Right hindlimb (tissue), 1 donor: Measurements from ENCODE around the gene NCAM1.

Source experiments
- DNase-seq: peaks from one replicate; pipeline ENCODE4 v3.0.0-alpha.2; 2018

The NCAM1 gene

GRCh38 chr11:113090716-113091480 is 129.7 kb downstream of the NCAM1 start:
- DNase-seq: no peak

GRCh38 chr11:113091481-113091780 is 130.2 kb downstream of the NCAM1 start:
- DNase-seq: no peak

GRCh38 chr11:113096648-113097047 is 135.4 kb downstream of the NCAM1 start:
- no peak for DNase-seq

GRCh38 chr11:113103932-113104690 is 142.9 kb downstream of the NCAM1 start:
- DNase-seq: no peak

- DNase-seq: no peak
These were observed 143.6 kb downstream of the NCAM1 start for GRCh38 chr11:113104691-113105251.

GRCh38 chr11:113105592-113105991 is 144.4 kb downstream of the NCAM1 start:
- no peak for DNase-seq

GRCh38 chr11:113106507-113106906 is 145.3 kb downstream of the NCAM1 start:
- no peak for DNase-seq

- DNase-seq: no peak
These were observed 148.8 kb downstream of the NCAM1 start for GRCh38 chr11:113110046-113110445.

- no peak for DNase-seq
These were observed 149.9 kb downstream of the NCAM1 start for GRCh38 chr11:113111156-113111555.

GRCh38 chr11:113112307-113112706 is 151.1 kb downstream of the NCAM1 start:
- DNase-seq: no peak

GRCh38 chr11:113113801-113114704 is 152.8 kb downstream of the NCAM1 start:
- peak; percentile 65 for DNase-seq

- DNase-seq: no peak
These were observed 153.4 kb downstream of the NCAM1 start for GRCh38 chr11:113114705-113115027.

- no peak for DNase-seq
These were observed 156.9 kb downstream of the NCAM1 start for GRCh38 chr11:113118104-113118503.

GRCh38 chr11:113119074-113119473 is 157.9 kb downstream of the NCAM1 start:
- no peak for DNase-seq

- no peak for DNase-seq
These were observed 158.9 kb downstream of the NCAM1 start for GRCh38 chr11:113119966-113120736.

- no peak for DNase-seq
These were observed 160.5 kb downstream of the NCAM1 start for GRCh38 chr11:113121746-113122145.

- no peak for DNase-seq
These were observed 162.8 kb downstream of the NCAM1 start for GRCh38 chr11:113124006-113124405.

- no peak for DNase-seq
These were observed 163.4 kb downstream of the NCAM1 start for GRCh38 chr11:113124578-113124977.

- no peak for DNase-seq
These were observed 168.2 kb downstream of the NCAM1 start for GRCh38 chr11:113129261-113129992.

- no peak for DNase-seq
These were observed 170.0 kb downstream of the NCAM1 start for GRCh38 chr11:113131036-113131775.

- DNase-seq: no peak
These were observed 171.9 kb downstream of the NCAM1 start for GRCh38 chr11:113133071-113133470.
